GM21360 (cell line): ENCODE data around the gene MNX1.

Source experiments
- ATAC-seq: cut with Tn5 transposase; IDR thresholded peaks from one replicate; pipeline ENCODE4 v1.9.1; 2021; ENCODE audit warnings: mild to moderate bottlenecking, moderate library complexity; ENCODE audit not compliant: unreplicated experiment

The MNX1 gene

GRCh38 chr7:156979711-156980110 is 30.8 kb downstream of the MNX1 start:
- no peak for ATAC-seq

- no peak for ATAC-seq
Observed at GRCh38 chr7:156979007-156979606, 31.4 kb downstream of the MNX1 start.

GRCh38 chr7:156975620-156976019 is 34.8 kb downstream of the MNX1 start:
- ATAC-seq: no peak

- no peak for ATAC-seq
Observed at GRCh38 chr7:156969972-156970420, 40.5 kb downstream of the MNX1 start.

- ATAC-seq: no peak
Observed at GRCh38 chr7:156968183-156968582, 42.3 kb downstream of the MNX1 start.

GRCh38 chr7:156966387-156966786 is 44.1 kb downstream of the MNX1 start:
- ATAC-seq: no peak

- ATAC-seq: no peak
Observed at GRCh38 chr7:156964971-156965370, 45.5 kb downstream of the MNX1 start.

GRCh38 chr7:156963472-156963871 is 47.0 kb downstream of the MNX1 start:
- no peak for ATAC-seq

GRCh38 chr7:156962897-156963296 is 47.6 kb downstream of the MNX1 start:
- ATAC-seq: no peak

- no peak for ATAC-seq
Observed at GRCh38 chr7:156962145-156962544, 48.3 kb downstream of the MNX1 start.

- no peak for ATAC-seq
Observed at GRCh38 chr7:156956727-156957126, 53.7 kb downstream of the MNX1 start.

- no peak for ATAC-seq
Observed at GRCh38 chr7:156954941-156955340, 55.5 kb downstream of the MNX1 start.
